ENCODE results near the gene MKKS.

MKKS gene

DNA sequence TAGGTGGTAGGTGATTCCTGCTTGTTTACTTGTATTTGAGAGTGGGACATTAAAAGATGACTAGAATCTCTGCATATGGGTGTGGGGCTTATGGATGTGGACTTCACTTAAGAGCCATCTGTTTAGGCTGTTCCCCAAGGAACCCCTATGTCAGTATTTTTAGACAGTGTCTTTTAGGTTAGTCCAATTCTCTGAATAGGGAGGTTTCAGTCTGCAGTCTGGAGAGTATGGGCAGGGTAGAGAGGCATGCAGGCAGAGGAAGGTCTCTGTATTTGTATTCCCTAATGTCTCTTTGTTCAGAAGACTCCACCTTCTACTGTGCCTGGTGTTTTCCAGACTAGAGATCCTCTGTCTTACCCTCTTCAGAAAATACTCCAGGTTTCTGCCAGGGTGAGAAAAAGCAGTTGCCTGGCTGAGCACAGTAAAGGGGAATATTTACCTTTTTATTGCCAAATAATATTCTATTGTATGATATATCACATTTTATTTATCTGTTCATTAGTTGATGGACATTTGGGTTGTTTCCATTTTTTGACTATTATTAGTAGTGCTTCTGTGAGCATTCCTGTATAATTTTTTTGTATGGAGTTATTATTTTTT lies 20.2 kb upstream of the MKKS start:
- no peak for DNase-seq (ENCODE audit: low read depth, low spot score)

DNA sequence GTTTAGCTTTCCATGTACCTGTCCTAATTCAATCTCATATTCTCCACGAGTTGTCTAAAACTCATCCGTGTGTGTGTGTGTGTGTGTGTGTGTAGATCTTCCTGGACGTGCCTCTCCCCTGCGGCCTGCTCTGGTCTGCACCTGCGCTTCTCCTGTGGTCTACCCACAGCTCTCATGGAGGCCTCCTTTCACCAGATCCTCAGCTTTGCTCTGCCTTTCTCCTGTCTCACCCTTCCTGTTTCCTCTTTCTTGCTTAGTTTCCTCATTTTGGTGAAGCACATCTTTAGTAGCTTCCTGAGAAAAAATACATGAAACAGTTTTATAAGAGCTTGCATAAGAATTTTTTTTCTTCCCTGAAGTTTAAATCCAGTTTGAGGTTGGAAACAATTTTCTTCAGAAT lies 19.2 kb upstream of the MKKS start:
- Histone ChIP-seq H3K9me3 (ENCODE audit: control insufficient read depth, insufficient read depth, low read length) (no peaks in the 10 kb centered on the region), H3K27ac (ENCODE audit: low read length) (no peak overlapping the region), H3K4me1 (ENCODE audit: control insufficient read depth, insufficient read depth, low read length) (no peaks in the 10 kb centered on the region), H3K27me3 (ENCODE audit: control insufficient read depth, insufficient read depth, low read length) (no peaks in the 10 kb centered on the region), H3K4me3 (ENCODE audit: low read length) (no peak overlapping the region), H3K36me3 (ENCODE audit: control insufficient read depth, insufficient read depth, low read length) (no peaks in the 10 kb centered on the region)
- WGBS (ENCODE audit: insufficient coverage, insufficient read length), result no CpG with 5 or more reads among the region's 5 CpGs
- DNase-seq (ENCODE audit: low read depth, low spot score), result no peak

More for the DNA sequence above, 20.2 kb upstream of the MKKS start:
- H3K4me3 ChIP-seq (ENCODE audit: low read length), result no peak overlapping the region
- H3K27me3 ChIP-seq (ENCODE audit: control insufficient read depth, insufficient read depth, low read length), result no peaks in the 10 kb centered on the region
- H3K4me1 ChIP-seq (ENCODE audit: control insufficient read depth, insufficient read depth, low read length), result no peaks in the 10 kb centered on the region
- no peaks in the 10 kb centered on the region for H3K9me3 ChIP-seq (ENCODE audit: control insufficient read depth, insufficient read depth, low read length)
- no peaks in the 10 kb centered on the region for H3K36me3 ChIP-seq (ENCODE audit: control insufficient read depth, insufficient read depth, low read length)
- H3K27ac ChIP-seq (ENCODE audit: low read length), result no peak overlapping the region

DNA sequence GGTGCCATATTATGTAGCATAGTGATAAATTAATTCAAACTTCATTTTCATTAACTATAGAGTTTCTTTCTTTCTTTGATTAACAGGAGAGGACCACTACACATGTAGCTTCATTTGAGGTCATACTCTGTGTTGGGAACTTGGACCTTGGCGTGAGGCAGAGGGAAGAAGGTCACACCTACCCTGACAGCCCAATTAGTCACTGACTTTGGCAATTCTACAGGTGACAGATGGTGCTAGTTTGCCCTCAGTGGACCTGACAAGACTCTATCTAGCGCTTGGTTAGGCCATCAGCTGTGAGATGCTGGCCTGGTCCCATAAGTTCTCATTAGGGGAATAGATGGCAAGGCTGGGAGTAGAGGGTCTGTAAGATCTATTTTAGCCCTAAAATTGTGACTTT lies 15.2 kb upstream of the MKKS start:
- no peak overlapping the region for H3K27ac ChIP-seq (ENCODE audit: low read length)
- no peaks in the 10 kb centered on the region for H3K9me3 ChIP-seq (ENCODE audit: control insufficient read depth, insufficient read depth, low read length)
- no CpG with 5 or more reads among the region's 2 CpGs for WGBS (ENCODE audit: insufficient coverage, insufficient read length)
- no peak overlapping the region for H3K4me3 ChIP-seq (ENCODE audit: low read length)
- no peaks in the 10 kb centered on the region; the same call in 1 of the 2 replicates for H3K4me1 ChIP-seq (ENCODE audit: control insufficient read depth, insufficient read depth, low read length)
- no peaks in the 10 kb centered on the region for H3K27me3 ChIP-seq (ENCODE audit: control insufficient read depth, insufficient read depth, low read length)
- no peak for DNase-seq (ENCODE audit: low read depth, low spot score)
- H3K36me3 ChIP-seq (ENCODE audit: control insufficient read depth, insufficient read depth, low read length), result no peaks in the 10 kb centered on the region

DNA sequence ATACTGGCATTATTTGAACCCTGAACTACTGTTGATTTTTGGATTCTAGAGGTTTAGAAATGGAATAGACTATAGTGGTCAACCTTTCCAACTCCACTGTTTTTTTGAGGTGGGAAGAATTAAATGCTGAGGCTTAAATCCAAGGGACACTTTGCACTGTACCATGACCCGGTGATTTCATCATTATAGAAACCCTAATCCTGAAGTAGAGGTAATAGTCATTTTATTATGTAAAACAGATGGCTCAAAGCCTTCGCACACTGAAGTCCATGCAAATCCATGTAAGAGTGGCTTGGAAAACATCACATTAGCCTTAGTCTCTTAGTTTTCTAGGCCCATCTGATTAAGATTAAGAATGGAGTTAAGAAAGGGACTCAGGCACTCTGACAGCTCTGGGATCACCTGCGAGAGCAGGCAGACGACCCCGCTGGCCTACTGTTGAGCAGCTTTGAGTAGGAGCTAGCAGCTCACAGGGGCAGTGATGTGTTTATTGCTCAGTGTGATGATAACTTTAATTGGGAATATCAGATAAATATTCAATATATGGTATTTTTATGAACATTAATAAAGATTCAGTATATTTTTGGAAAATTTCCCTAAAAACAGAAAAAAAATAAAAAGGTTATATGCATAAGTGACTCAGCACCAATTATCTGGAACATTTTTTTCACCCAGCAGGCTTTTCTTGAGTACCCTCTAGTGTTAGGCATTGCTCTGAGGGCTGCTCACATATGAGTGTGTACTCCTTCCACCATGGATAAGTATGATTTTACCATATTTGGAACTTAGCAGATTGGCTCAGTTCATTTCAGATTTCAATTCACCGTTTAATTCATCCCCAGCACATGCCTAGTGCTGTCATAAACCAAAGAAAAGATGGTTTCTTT lies 14.5 kb upstream of the MKKS start:
- no CpG with 5 or more reads among the region's 6 CpGs for WGBS (ENCODE audit: insufficient coverage, insufficient read length)

DNA sequence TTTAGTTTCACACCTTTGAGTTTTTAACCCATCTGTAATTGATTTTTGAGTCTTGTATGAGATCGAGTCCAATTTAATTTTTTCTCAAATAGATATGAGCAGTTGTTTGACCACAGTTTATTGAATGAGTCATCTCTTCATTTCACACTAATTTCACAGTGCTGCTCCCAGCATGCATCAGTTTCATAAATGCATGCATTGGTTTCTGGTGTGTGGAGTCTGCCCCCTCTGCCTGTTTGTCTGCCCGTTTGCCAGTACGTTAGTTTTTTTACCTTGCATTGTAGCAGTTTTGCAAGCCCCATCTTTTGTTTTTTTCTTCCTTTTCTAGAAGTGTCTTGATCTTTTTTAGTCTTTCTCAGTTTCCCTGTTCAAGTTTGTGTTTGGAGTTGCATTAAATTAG lies 13.0 kb upstream of the MKKS start:
- H3K27ac ChIP-seq (ENCODE audit: low read length), result no peak overlapping the region

More for the DNA sequence above, 14.5 kb upstream of the MKKS start:
- DNase-seq (ENCODE audit: low read depth, low spot score), result no peak
- Histone ChIP-seq H3K4me3 (ENCODE audit: low read length) (no peak overlapping the region), H3K9me3 (ENCODE audit: control insufficient read depth, insufficient read depth, low read length) (no peaks in the 10 kb centered on the region), H3K36me3 (ENCODE audit: control insufficient read depth, insufficient read depth, low read length) (no peaks in the 10 kb centered on the region), H3K4me1 (ENCODE audit: control insufficient read depth, insufficient read depth, low read length) (no peaks in the 10 kb centered on the region; the same call in 1 of the 2 replicates), H3K27me3 (ENCODE audit: control insufficient read depth, insufficient read depth, low read length) (no peaks in the 10 kb centered on the region), H3K27ac (ENCODE audit: low read length) (no peak overlapping the region)

DNA sequence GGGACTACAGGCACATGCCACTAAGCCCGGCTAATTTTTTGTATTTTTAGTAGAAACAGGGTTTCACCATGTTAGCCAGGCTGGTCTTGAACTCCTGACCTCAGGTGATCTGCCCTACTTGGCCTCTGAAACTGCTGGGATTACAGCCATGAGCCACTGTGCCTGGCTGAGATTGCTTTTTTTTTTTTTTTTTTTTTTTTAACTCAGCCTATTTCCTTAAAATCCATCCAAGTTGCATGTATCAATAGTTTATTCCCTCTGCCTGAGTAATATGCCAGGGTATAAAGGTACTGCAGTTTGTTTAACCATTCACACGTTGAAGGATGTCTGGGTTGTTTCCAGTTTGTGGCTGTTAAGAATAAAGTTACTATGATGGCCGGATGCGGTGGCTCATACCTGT lies 11.7 kb upstream of the MKKS start:
- H3K27me3 ChIP-seq (ENCODE audit: control insufficient read depth, insufficient read depth, low read length), result no peaks in the 10 kb centered on the region
- no peaks in the 10 kb centered on the region for H3K36me3 ChIP-seq (ENCODE audit: control insufficient read depth, insufficient read depth, low read length)
- H3K27ac ChIP-seq (ENCODE audit: low read length), result no peak overlapping the region
- no peak for DNase-seq (ENCODE audit: low read depth, low spot score)
- H3K9me3 ChIP-seq (ENCODE audit: control insufficient read depth, insufficient read depth, low read length), result no peaks in the 10 kb centered on the region
- H3K4me1 ChIP-seq (ENCODE audit: control insufficient read depth, insufficient read depth, low read length), result peaks cover 1% of the 10 kb centered on the region
- WGBS (ENCODE audit: insufficient coverage, insufficient read length), result no CpG with 5 or more reads among the region's 4 CpGs
- no peak overlapping the region for H3K4me3 ChIP-seq (ENCODE audit: low read length)

More for the DNA sequence above, 13.0 kb upstream of the MKKS start:
- Histone ChIP-seq H3K4me1 (ENCODE audit: control insufficient read depth, insufficient read depth, low read length) (no peaks in the 10 kb centered on the region; the same call in 1 of the 2 replicates), H3K27me3 (ENCODE audit: control insufficient read depth, insufficient read depth, low read length) (no peaks in the 10 kb centered on the region), H3K9me3 (ENCODE audit: control insufficient read depth, insufficient read depth, low read length) (no peaks in the 10 kb centered on the region), H3K36me3 (ENCODE audit: control insufficient read depth, insufficient read depth, low read length) (no peaks in the 10 kb centered on the region), H3K4me3 (ENCODE audit: low read length) (no peak overlapping the region)
- no CpG with 5 or more reads among the region's 3 CpGs for WGBS (ENCODE audit: insufficient coverage, insufficient read length)
- no peak for DNase-seq (ENCODE audit: low read depth, low spot score)

DNA sequence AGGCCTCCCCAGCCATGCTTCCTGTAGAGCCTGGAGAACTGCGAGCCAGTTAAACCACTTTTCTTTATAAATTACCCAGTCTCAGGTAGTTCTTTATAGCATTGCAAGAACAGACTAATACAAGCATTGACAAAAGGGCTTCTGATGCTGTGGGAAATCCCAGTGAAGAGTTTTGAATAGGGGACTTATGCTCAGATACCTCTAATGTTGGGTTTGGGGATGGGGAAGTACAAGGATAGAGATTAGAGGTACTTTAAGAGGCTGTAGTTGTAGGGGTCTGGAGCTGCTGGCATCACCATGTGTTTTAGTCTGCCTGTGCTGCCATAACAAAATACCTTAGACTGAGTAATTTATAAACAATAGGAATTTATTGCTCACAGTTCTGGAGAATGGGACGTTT lies 9.9 kb upstream of the MKKS start:
- no peak for DNase-seq (ENCODE audit: low read depth, low spot score)
- Histone ChIP-seq H3K27me3 (ENCODE audit: control insufficient read depth, insufficient read depth, low read length) (no peaks in the 10 kb centered on the region), H3K27ac (ENCODE audit: low read length) (no peak overlapping the region), H3K9me3 (ENCODE audit: control insufficient read depth, insufficient read depth, low read length) (no peaks in the 10 kb centered on the region), H3K36me3 (ENCODE audit: control insufficient read depth, insufficient read depth, low read length) (no peaks in the 10 kb centered on the region), H3K4me1 (ENCODE audit: control insufficient read depth, insufficient read depth, low read length) (peaks cover 1% of the 10 kb centered on the region), H3K4me3 (ENCODE audit: low read length) (no peak overlapping the region)
- no CpG with 5 or more reads among the region's 2 CpGs for WGBS (ENCODE audit: insufficient coverage, insufficient read length)

DNA sequence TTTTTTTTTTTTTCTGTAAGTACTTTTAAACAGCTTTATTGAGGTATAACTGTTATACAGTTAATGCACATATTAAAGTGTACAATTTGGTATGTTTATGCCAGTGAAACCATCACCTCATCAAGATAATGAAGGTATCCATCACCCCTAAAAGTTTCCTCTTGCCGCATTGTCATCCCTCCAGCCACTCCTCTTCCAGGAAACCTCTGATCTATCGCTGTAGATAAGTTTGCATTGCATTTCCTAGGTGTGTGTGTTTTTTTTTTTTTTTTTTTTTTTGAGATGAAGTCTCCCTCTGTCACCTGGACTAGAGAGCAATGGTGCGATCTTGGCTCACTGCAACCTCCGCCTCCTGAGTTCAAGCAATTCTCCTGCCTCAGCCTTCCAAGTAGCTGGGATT lies 4.2 kb upstream of the MKKS start:
- no peaks in the 10 kb centered on the region for H3K27me3 ChIP-seq (ENCODE audit: control insufficient read depth, insufficient read depth, low read length)

DNA sequence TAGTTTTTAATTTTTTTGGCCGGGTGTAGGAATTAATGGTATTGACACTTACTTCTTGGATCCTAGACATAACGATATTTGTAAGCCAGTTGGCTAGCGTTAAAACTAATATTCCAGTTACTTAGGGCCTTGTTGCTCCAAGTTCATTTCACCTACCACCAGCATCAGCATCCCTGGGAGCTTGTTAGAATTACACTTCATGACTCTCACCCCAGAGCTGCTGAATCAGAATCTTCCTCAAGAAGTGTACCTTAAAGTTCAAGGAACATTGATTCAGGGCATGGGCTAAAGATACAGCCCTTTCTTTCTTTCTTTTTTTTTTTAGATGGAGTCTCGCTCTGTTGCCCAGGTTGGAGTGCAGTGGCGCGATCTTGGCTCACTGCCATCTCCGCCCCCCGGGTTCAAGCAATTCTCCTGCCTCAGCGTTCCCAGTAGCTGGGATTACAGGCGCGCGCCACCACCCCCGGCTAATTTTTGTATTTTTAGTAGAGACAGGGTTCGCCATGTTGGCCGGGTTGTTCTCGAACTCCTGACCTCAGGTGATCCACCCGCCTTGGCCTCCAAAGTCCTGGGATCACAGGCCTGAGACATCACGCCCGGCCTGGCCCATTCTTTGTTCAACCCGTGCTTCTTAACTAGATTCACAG lies 2.2 kb upstream of the MKKS start:
- WGBS (ENCODE audit: insufficient coverage, insufficient read length), result no CpG with 5 or more reads among the region's 20 CpGs
- Histone ChIP-seq H3K4me1 (ENCODE audit: control insufficient read depth, insufficient read depth, low read length) (0 out of 2 replicates have a peak, but pooled peaks cover under 1% of the 10 kb centered on the region), H3K27ac (ENCODE audit: low read length) (no peak overlapping the region), H3K4me3 (ENCODE audit: low read length) (no peak overlapping the region), H3K27me3 (ENCODE audit: control insufficient read depth, insufficient read depth, low read length) (no peaks in the 10 kb centered on the region), H3K9me3 (ENCODE audit: control insufficient read depth, insufficient read depth, low read length) (no peaks in the 10 kb centered on the region), H3K36me3 (ENCODE audit: control insufficient read depth, insufficient read depth, low read length) (no peaks in the 10 kb centered on the region)
- DNase-seq (ENCODE audit: low read depth, low spot score), result no peak

More for the DNA sequence above, 4.2 kb upstream of the MKKS start:
- WGBS (ENCODE audit: insufficient coverage, insufficient read length), result no CpG with 5 or more reads among the region's 4 CpGs
- Histone ChIP-seq H3K36me3 (ENCODE audit: control insufficient read depth, insufficient read depth, low read length) (no peaks in the 10 kb centered on the region), H3K27ac (ENCODE audit: low read length) (no peak overlapping the region), H3K4me1 (ENCODE audit: control insufficient read depth, insufficient read depth, low read length) (peaks cover 1% of the 10 kb centered on the region; the same call in 1 of the 2 replicates), H3K4me3 (ENCODE audit: low read length) (no peak overlapping the region), H3K9me3 (ENCODE audit: control insufficient read depth, insufficient read depth, low read length) (no peaks in the 10 kb centered on the region)
- no peak for DNase-seq (ENCODE audit: low read depth, low spot score)

All from iPS DF 6.9 (cell line).